ENCODE data around the gene VASH2. TPM values are rescaled to one million over a fixed set of nuclear protein-coding genes. Genes with fewer than 3 reads are reported as not detected.

Gene VASH2
- total and polyA plus RNA-seq, 2 of the 4 experiments (the other 2 are of a cell fraction) = 0.90 to 1.2 TPM

DNA sequence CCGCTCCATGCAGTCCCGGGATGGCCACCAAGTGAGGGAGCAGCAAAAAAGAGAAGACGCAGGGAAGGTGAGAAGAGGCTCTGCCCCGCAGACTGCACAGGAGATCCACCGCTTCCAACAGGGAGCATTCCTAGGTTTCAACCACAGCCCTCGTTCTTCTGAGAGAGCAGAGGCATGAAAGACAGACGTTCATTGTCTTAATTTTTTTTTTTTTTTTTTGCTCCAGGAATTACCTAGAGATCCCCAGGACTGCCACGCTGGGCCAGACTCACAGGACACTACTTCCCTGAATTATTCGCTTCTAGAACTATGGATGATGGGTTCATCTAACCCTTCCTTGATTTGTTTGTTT is 33.2 kb upstream of the VASH2 start:
- Histone ChIP-seq H3K4ac (ENCODE audit: low read depth, low read length) (no peak overlapping the region), H3K56ac (ENCODE audit: extremely low read depth, insufficient read depth, low read length) (no peak overlapping the region), H3K9ac (ENCODE audit: low read depth, low read length) (no peak overlapping the region), H3K9me3 (ENCODE audit: control insufficient read depth, insufficient read depth, low read length) (no peaks in the 10 kb centered on the region), H3K27me3 (ENCODE audit: control insufficient read depth, insufficient read depth, low read length) (peaks cover 20% of the 10 kb centered on the region; the same call in 1 of the 2 replicates), H3K4me1 (ENCODE audit: control insufficient read depth, insufficient read depth, low read length) (peaks cover 9% of the 10 kb centered on the region; the same call in 1 of the 2 replicates), H2BK20ac (ENCODE audit: low read depth, low read length) (no peak overlapping the region), H3K18ac (ENCODE audit: low read depth, low read length) (no peak overlapping the region; the same call in 1 of the 2 replicates), H2BK5ac (ENCODE audit: low read depth, low read length, poor library complexity, severe bottlenecking) (no peak overlapping the region), H3K27ac (ENCODE audit: insufficient read depth, low read length) (no peak overlapping the region), H4K91ac (ENCODE audit: insufficient read depth, low read depth, low read length) (no peak overlapping the region), H4K8ac (ENCODE audit: low read depth in 2 of 2, low read length in 2 of 2) (no peak overlapping the region; a peak in 1 of 4 replicates), H2AFZ (replicated peaks; ENCODE audit: low read length, poor library complexity) (peak overlapping the region; percentile 79), H3K36me3 (ENCODE audit: control insufficient read depth, insufficient read depth, low read length) (no peaks in the 10 kb centered on the region), H2BK15ac (ENCODE audit: low read depth, low read length) (no peak overlapping the region), H3K14ac (replicated peaks; ENCODE audit: low read depth, low read length) (no peak overlapping the region), H3K4me2 (ENCODE audit: low read depth, low read length) (no peak overlapping the region), H2BK120ac (ENCODE audit: low read depth, low read length) (no peak overlapping the region), H3K4me3 (ENCODE audit: insufficient read depth, low read depth, low read length) (no peak overlapping the region), H4K5ac (ENCODE audit: low read depth, low read length) (no peak overlapping the region), H2AK5ac (ENCODE audit: low read depth, low read length) (no peak overlapping the region), H3K79me1 (ENCODE audit: low read depth in 1 of 2, low read length in 2 of 2) (no peaks in the 10 kb centered on the region), H2AK9ac (replicated peaks; ENCODE audit: low read depth, low read length, poor library complexity) (no peak overlapping the region), H4K20me1 (ENCODE audit: insufficient read depth, low read length) (no peaks in the 10 kb centered on the region), H3K23ac (ENCODE audit: low read depth, low read length) (no peak overlapping the region), H3K9me1 (ENCODE audit: insufficient read depth, low read length) (peaks cover 6% of the 10 kb centered on the region; the same call in 1 of the 2 replicates)
- ChIA-PET CTCF (no interaction called here), POLR2A (ENCODE audit: unreplicated experiment) (no interaction called here)
- intact Hi-C loops (cut with micrococcal nuclease) = no loop called here
- BruUV-seq (replicated peaks) = no TSS peak
- WGBS, 2 experiments (ENCODE audit: extremely low coverage in 2 of 2, insufficient read length in 1 of 2) = 100% methylated on average over 2 of the region's 9 CpGs; no CpG with 5 or more reads in 1 of the 2 experiments
- in situ Hi-C loops (cut with MboI; ENCODE audit: low sequenced_read_pairs) = no loop called here
- DNase-seq (no peak), ATAC-seq (ENCODE audit: low read depth) (no peak)
- dilution Hi-C loops (cut with HindIII; ENCODE audit: low sequenced_read_pairs, unreplicated experiment) = no loop called here
- TF ChIP-seq CEBPB (IDR thresholded peaks at IDR 0.05; ENCODE audit: low read depth, low read length) (no peak), FOS (IDR thresholded peaks at IDR 0.05; ENCODE audit: low read depth, low read length) (no peak), MXI1 (IDR thresholded peaks at IDR 0.05; ENCODE audit: borderline replicate concordance, low read depth, low read length) (no peak), RAD21 (IDR thresholded peaks at IDR 0.05; ENCODE audit: low read length) (no peak), MAZ (IDR thresholded peaks at IDR 0.05; ENCODE audit: borderline replicate concordance, low read depth, low read length) (no peak), MAFK (IDR thresholded peaks at IDR 0.05; ENCODE audit: low read depth, low read length) (no peak), NFE2L2 (IDR thresholded peaks at IDR 0.05; ENCODE audit: low read depth, low read length) (no peak), BHLHE40 (IDR thresholded peaks at IDR 0.05; ENCODE audit: low read depth, low read length) (no peak), CHD1 (IDR thresholded peaks at IDR 0.05; ENCODE audit: low read depth, low read length) (no peak), RCOR1 (IDR thresholded peaks at IDR 0.05; ENCODE audit: insufficient replicate concordance, low read length) (no peak), POLR2A (IDR thresholded peaks at IDR 0.05; ENCODE audit: low read depth, low read length) (no peak), SMC3 (IDR thresholded peaks at IDR 0.05; ENCODE audit: low read depth, low read length) (no peak), RFX5 (IDR thresholded peaks at IDR 0.05; ENCODE audit: low read depth, low read length) (no peak)
- TF ChIP-seq, protein P1, sequence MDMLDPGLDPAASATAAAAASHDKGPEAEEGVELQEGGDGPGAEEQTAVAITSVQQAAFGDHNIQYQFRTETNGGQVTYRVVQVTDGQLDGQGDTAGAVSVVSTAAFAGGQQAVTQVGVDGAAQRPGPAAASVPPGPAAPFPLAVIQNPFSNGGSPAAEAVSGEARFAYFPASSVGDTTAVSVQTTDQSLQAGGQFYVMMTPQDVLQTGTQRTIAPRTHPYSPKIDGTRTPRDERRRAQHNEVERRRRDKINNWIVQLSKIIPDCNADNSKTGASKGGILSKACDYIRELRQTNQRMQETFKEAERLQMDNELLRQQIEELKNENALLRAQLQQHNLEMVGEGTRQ (IDR thresholded peaks at IDR 0.05; ENCODE audit: low read depth, low read length) = no peak
- TF ChIP-seq, protein P2, sequence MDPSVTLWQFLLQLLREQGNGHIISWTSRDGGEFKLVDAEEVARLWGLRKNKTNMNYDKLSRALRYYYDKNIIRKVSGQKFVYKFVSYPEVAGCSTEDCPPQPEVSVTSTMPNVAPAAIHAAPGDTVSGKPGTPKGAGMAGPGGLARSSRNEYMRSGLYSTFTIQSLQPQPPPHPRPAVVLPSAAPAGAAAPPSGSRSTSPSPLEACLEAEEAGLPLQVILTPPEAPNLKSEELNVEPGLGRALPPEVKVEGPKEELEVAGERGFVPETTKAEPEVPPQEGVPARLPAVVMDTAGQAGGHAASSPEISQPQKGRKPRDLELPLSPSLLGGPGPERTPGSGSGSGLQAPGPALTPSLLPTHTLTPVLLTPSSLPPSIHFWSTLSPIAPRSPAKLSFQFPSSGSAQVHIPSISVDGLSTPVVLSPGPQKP (IDR thresholded peaks at IDR 0.05; ENCODE audit: borderline replicate concordance, low read depth, low read length) = no peak
- TF ChIP-seq, protein P3, sequence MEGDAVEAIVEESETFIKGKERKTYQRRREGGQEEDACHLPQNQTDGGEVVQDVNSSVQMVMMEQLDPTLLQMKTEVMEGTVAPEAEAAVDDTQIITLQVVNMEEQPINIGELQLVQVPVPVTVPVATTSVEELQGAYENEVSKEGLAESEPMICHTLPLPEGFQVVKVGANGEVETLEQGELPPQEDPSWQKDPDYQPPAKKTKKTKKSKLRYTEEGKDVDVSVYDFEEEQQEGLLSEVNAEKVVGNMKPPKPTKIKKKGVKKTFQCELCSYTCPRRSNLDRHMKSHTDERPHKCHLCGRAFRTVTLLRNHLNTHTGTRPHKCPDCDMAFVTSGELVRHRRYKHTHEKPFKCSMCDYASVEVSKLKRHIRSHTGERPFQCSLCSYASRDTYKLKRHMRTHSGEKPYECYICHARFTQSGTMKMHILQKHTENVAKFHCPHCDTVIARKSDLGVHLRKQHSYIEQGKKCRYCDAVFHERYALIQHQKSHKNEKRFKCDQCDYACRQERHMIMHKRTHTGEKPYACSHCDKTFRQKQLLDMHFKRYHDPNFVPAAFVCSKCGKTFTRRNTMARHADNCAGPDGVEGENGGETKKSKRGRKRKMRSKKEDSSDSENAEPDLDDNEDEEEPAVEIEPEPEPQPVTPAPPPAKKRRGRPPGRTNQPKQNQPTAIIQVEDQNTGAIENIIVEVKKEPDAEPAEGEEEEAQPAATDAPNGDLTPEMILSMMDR (conservative IDR thresholded peaks at IDR 0.05; ENCODE audit: low read depth, low read length) = no peak
